GM21529 (cell line): ENCODE results near the gene DYNLT3.

Experiments
- ATAC-seq: cut with Tn5 transposase; IDR thresholded peaks from one replicate; pipeline ENCODE4 v1.9.1; 2021; ENCODE audit not compliant: unreplicated experiment

Gene DYNLT3

GRCh38 chrX:37846934-37847732 lies at the start of gene DYNLT3:
TSS of gene DYNLT3 (minus strand) at chrX:37847571. CDS start at chrX:37847510, 61 bp downstream.
- peak; percentile 99 for ATAC-seq

DNA sequence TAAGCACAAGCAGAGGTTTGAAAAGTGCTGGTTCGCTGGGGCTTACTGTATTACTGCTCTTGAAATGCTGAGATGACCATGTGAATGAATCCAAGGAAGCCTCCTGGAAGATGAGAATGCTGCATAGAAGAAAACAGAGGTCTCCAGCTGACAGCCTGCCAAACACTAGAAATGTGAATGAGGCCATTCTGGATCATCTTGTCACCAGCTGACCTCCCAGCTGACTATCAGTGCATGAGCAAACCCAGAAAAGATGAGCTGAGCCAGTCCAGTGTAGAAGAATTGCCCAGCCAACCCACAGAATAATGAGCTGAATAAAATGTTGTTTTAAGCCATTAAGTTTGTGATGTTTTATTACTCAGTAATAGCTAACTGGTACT lies 49.1 kb upstream of the DYNLT3 start:
- no peak for ATAC-seq

GRCh38 chrX:37895795-37896510 lies 48.6 kb upstream of the DYNLT3 start:
- no peak for ATAC-seq

DNA sequence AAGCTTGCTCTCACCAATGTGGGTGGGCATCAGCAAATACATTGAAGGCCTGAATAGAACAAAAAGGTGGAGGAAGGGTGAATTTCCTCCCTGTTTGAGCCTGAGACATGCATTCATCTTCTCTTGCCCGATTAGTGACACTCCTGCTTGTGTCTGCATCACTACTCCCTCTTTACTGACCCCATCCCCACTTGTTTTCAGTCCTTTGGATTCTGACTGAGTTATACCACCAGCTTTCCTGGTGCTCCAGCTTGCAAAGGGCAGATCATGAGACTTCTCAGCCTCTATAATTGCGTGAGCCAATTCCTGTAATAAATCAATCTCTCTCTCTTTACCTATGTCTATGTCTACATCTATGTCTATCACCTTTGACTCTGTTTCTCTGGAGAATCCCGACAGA lies 47.4 kb upstream of the DYNLT3 start:
- ATAC-seq = no peak

GRCh38 chrX:37888010-37888409 lies 40.6 kb upstream of the DYNLT3 start:
- ATAC-seq = no peak

GRCh38 chrX:37887347-37887746 lies 40.0 kb upstream of the DYNLT3 start:
- ATAC-seq = no peak

DNA sequence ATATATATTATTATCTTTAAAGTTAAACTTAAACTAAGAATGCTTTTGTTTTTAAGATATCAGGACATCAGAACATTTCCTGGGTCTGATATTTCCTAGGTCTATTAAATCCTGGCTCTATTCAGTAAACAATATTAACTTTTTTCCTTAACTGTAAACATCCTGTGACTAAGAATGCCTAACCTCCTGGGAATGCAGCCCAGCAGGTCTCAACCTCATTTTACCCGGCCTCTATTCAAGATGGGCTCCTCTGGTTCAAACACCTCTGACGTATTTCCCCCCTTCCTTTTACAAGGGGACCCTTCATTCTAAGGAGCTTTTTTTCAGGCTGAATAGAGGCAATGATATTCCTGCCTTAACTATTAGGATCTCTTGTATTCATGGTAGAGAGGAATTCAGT lies 35.8 kb upstream of the DYNLT3 start:
- ATAC-seq = no peak

DNA sequence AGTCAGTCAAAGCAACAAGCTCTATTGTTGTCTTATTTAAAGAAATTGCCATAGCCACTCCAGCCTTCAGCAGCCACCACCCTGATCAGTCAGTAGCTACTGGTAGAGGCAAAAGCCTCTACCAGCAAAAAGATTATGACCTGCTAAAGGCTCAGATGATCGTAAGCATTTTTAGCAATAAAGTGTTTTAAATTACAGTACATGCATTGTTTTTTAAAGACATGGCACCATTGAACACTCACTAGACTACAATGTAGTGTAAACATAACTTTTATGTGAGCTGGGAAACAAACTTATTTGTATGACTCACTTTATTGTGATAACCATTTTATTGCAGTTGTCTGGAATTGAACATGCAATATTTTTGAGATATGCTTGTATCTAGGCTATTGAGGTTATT lies 32.3 kb upstream of the DYNLT3 start:
- ATAC-seq = no peak

- ATAC-seq = no peak
Observed at GRCh38 chrX:37876716-37877115, 29.3 kb upstream of the DYNLT3 start.

GRCh38 chrX:37875675-37876074 lies 28.3 kb upstream of the DYNLT3 start:
- ATAC-seq = no peak

DNA sequence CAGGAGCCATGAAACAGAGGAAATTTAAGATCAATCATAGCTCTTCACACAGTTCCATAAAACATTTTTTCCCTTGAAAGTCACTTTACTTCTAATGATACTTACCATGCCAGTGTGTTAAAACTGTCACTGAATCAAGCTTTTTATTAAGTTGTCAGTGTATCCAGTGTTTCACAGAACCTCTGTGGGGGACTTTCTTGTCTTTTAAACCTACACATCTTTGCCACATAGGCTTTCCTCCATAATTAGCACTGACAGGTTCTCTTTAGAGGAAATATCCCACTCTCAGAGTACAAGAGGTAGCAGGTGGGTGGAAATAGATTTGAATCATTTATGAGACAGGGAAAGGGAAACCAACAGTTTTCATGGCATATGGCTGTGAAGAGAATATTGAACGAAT lies 25.8 kb upstream of the DYNLT3 start:
- no peak for ATAC-seq

- no peak for ATAC-seq
Observed at GRCh38 chrX:37872303-37872655, 24.9 kb upstream of the DYNLT3 start.

- no peak for ATAC-seq
Observed at GRCh38 chrX:37871626-37872302, 24.4 kb upstream of the DYNLT3 start.

DNA sequence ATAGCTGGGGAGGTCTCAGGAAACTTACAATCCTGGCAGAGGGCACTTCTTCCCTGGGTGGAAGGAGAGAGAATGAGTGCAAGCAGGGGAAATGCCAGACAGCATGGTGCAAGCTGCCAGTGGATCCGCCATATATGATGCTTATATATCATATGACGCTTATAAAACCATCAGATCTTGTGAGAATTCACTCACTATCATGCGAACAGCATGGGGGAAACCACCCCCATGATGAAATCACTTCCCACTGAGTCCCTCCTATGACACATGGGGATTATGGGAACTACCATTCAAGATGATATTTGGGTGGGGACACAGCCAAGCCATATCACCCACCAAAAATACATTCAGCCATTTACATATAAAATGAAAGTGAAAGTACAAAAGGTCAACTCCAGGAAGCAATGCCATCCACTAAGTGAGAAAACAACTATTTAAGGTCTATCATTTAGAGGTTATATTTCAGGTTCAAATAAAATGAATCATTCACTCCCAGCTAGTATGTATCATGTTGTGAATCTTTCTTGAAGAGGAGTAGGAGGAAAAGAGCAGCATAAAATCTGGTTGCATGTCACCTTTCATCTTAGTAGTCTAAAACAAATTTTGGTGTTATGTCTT lies 20.3 kb upstream of the DYNLT3 start:
- ATAC-seq = no peak

- no peak for ATAC-seq
Observed at GRCh38 chrX:37863728-37864127, 16.4 kb upstream of the DYNLT3 start.

DNA sequence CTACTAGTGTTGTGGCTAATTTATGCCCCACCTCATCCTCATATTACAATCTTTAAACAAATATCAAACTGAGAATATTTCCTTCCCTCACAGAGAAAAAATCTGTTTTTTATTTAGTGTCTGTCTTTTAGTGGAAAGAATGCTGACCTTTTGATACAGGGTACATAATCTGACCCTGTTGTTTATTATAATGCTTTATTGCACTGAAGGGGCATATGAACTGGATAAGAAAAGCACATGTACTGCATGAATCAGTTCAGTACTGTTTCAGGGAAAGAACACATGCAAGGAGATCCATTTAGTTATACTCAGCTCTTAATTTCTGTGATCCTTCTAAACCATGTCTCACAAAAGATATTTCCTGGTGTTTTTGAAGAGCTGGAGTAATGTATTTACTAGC lies 15.5 kb upstream of the DYNLT3 start:
- ATAC-seq = no peak

DNA sequence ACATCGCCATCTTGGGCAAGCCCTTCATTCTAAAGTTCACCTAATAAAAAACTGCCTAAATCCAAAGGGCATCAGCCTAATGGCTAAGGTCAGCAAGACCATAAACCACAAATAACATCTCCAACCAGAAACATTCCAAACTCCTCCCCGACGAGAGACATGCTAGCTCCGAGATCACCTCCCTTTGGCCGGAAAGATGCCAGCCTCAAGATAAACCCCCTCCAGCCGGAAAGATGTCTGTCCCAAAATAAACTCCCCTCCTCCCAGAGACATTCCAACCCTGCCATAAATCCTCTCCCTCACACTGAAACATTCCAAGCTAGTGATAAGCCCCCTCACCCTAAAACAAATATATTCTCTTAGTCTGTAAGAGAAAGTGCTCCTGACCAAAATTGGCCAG lies 13.3 kb upstream of the DYNLT3 start:
- ATAC-seq = no peak

DNA sequence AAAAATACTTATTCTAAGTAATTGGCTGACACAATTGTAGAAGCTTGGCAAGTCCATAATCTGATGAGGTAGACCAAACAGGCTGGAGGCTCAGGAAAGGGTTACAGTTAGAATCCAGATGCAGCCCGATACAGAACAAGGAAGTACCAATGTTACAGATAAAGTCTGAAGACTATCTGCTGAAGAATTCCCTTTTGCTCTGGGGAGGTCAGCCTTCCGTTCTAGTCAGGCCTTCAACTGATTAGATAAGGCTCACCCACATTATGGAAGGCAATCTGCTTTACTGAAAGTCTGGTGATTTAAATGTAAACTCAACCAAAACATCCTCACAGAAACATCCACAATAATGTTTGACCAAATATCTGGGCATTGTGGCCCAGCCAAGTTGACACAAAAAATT lies 7.4 kb upstream of the DYNLT3 start:
- ATAC-seq = no peak

DNA sequence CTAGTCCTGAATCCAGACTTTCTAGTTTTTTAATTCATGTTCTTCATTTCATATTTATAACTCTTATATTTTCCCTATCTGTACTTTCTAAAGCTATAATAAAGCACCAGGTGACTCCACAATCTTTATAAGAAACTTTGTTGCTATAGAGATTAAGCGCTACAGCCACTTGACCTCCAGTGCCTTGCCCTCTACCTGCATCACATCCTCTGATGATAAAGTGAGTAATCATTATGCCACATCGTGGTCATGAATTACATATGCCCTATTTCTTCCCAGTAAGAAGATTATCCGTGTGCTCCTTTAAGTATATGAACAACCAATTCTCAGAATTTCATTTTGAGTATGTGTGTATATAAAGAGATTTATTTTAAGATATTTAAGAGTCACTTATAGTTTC lies 6.8 kb upstream of the DYNLT3 start:
- no peak for ATAC-seq

DNA sequence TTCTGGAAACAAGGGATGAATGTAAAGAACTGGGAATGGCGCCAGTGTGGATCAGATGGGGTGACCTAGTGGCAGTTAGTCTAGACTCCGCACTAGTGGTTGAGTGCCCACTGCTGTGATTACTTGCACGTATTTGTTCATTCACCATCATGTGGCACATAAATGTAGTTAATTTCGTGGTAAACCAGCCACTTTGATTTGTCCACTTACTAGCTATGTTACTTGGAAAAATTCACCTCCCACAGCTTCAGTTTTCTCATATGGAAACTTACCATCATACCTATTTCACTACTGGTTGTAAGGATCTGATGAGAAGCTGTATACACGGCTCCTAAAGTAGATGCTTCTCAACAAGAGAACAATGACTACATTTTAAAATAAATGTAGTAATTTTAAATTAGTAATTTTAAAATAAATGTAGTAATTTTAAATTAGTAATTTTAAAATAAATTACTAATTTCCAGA lies 394 bp upstream of the DYNLT3 start:
- ATAC-seq = no peak

DNA sequence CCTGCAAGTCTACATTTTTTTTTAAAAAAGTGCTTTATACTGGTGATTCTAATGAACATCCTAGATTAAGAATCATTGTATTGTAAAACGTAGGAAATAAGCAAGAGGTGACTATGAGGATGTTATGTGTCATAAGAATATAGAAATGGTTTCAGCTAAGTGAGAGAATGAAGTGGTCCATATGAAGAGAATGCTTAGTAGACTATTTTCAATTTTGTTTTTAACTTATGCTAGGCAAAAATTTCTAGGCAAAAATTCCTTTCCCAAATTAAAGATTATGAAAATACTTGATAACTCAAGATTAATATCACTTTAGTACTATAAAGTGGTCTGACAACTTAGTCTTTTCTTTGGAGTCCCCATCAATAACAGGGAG lies 825 bp downstream of the DYNLT3 start:
- ATAC-seq = no peak

DNA sequence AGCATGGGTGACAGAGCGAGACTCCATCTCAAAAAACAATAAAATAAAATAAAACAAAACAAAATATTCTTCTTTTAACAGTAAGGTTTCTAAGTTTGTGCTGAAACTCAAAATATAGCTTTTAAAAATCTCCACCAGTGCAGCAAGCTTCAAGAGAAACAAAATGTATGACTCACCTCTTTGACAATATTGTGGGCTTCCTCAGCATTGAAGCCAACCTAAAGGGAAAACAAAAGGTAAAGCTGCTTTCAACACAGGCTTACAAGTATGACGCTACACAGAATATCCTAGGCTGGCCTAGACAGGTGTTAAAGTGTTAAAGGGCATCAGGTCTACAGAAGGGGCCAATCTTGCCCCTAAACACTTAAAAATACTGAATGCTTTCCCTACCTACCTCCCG lies 1.2 kb downstream of the DYNLT3 start:
- ATAC-seq = no peak
